ES-I3 (cell line): ENCODE measurements around the gene NIP7.

Experiments
- H3K36me3 ChIP-seq: 2 replicates; pipeline ENCODE4 v1.6.1; 2013; ENCODE audit warnings: mild to moderate bottlenecking, low read length, control low read depth, moderate library complexity; ENCODE audit not compliant: insufficient read depth
- H3K4me1 ChIP-seq: 2 replicates; pipeline ENCODE4 v1.6.1; 2013; ENCODE audit warnings: mild to moderate bottlenecking, control low read depth, low read length; ENCODE audit not compliant: insufficient read depth
- H3K9ac ChIP-seq: 2 replicates; pipeline ENCODE4 v1.6.1; 2013; ENCODE audit warnings: low read depth, mild to moderate bottlenecking, low read length, moderate library complexity
- H3K9me3 ChIP-seq: 2 replicates; pipeline ENCODE4 v1.6.1; 2013; ENCODE audit warnings: mild to moderate bottlenecking, low read length, moderate library complexity; ENCODE audit not compliant: control insufficient read depth, insufficient read depth

Gene NIP7

GRCh38 chr16:69376393-69377059 lies 37.0 kb downstream of the NIP7 start:
- no peak overlapping the region for H3K9ac ChIP-seq
- no peaks in the 10 kb centered on the region for H3K9me3 ChIP-seq
- no peaks in the 10 kb centered on the region for H3K4me1 ChIP-seq
- H3K36me3 ChIP-seq: peaks cover 12% of the 10 kb centered on the region; the same call in 1 of the 2 replicates

- Histone ChIP-seq H3K4me1 (no peaks in the 10 kb centered on the region), H3K9ac (no peak overlapping the region), H3K9me3 (no peaks in the 10 kb centered on the region), H3K36me3 (peaks cover 10% of the 10 kb centered on the region)
Observed at GRCh38 chr16:69378036-69378435, 38.5 kb downstream of the NIP7 start.

GRCh38 chr16:69378760-69379159 lies 39.2 kb downstream of the NIP7 start:
- Histone ChIP-seq H3K9ac (no peak overlapping the region), H3K9me3 (no peaks in the 10 kb centered on the region), H3K4me1 (no peaks in the 10 kb centered on the region), H3K36me3 (peaks cover 9% of the 10 kb centered on the region)

GRCh38 chr16:69381231-69381630 lies 41.7 kb downstream of the NIP7 start:
- Histone ChIP-seq H3K36me3 (peaks cover 9% of the 10 kb centered on the region), H3K4me1 (no peaks in the 10 kb centered on the region), H3K9me3 (no peaks in the 10 kb centered on the region), H3K9ac (no peak overlapping the region)

- Histone ChIP-seq H3K9ac (no peak overlapping the region), H3K36me3 (peaks cover 9% of the 10 kb centered on the region), H3K4me1 (no peaks in the 10 kb centered on the region), H3K9me3 (no peaks in the 10 kb centered on the region)
Observed at GRCh38 chr16:69382421-69382820, 42.8 kb downstream of the NIP7 start.

GRCh38 chr16:69384974-69385373 lies 45.4 kb downstream of the NIP7 start:
- no peaks in the 10 kb centered on the region for H3K4me1 ChIP-seq
- peak overlapping the region; percentile 82 for H3K9ac ChIP-seq
- no peaks in the 10 kb centered on the region for H3K9me3 ChIP-seq
- peaks cover 4% of the 10 kb centered on the region for H3K36me3 ChIP-seq

- Histone ChIP-seq H3K36me3 (peaks cover 4% of the 10 kb centered on the region), H3K9me3 (no peaks in the 10 kb centered on the region), H3K9ac (no peak overlapping the region), H3K4me1 (no peaks in the 10 kb centered on the region)
Observed at GRCh38 chr16:69386596-69386995, 47.0 kb downstream of the NIP7 start.
